ENCODE data around the gene UBE2G1. TPM values are rescaled to one million over a fixed set of nuclear protein-coding genes. Genes with fewer than 3 reads are reported as not detected.
A peak's percentile ranks its signal among the peaks of the same experiment; 100 is the strongest.

UBE2G1 gene
- total RNA-seq, 1 donor = 36.2 TPM

- H3K4me2 ChIP-seq (ENCODE audit: insufficient read depth, low read length) = peak overlapping the region; percentile 39
- TF ChIP-seq CTCF (IDR thresholded peaks at IDR 0.05; ENCODE audit: extremely low read depth, low read depth, low read length) = no peak
- H2AFZ ChIP-seq (ENCODE audit: low read length) = no peak overlapping the region
- H3K79me2 ChIP-seq (ENCODE audit: insufficient read depth, low read length) = peaks cover 22% of the 10 kb centered on the region
- no peaks in the 10 kb centered on the region for H3K9me3 ChIP-seq (ENCODE audit: low read depth, low read length)
- peaks cover 43% of the 10 kb centered on the region for H3K4me1 ChIP-seq (ENCODE audit: insufficient read depth, low read length)
- no peak overlapping the region for H3K4me3 ChIP-seq (ENCODE audit: insufficient read depth, low read length)
- H3K36me3 ChIP-seq (ENCODE audit: insufficient read depth, low read length) = peaks cover 19% of the 10 kb centered on the region
- DNase-seq (ENCODE audit: insufficient read length, low spot score, missing footprints) = peak; percentile 82
- no peaks in the 10 kb centered on the region for H3K27me3 ChIP-seq (ENCODE audit: insufficient read depth, low read length)
- H3K27ac ChIP-seq (ENCODE audit: low read depth, low read length) = peak overlapping the region; percentile 71
- no peaks in the 10 kb centered on the region for H4K20me1 ChIP-seq (ENCODE audit: insufficient read depth, low read length)
Observed at GRCh38 chr17:4232168-4232813, 134.2 kb downstream of the UBE2G1 start.

- no peaks in the 10 kb centered on the region for H3K27me3 ChIP-seq (ENCODE audit: insufficient read depth, low read length)
- peaks cover 16% of the 10 kb centered on the region for H3K36me3 ChIP-seq (ENCODE audit: insufficient read depth, low read length)
- H3K4me2 ChIP-seq (ENCODE audit: insufficient read depth, low read length) = peak overlapping the region; percentile 80
- peaks cover 13% of the 10 kb centered on the region for H3K79me2 ChIP-seq (ENCODE audit: insufficient read depth, low read length)
- TF ChIP-seq CTCF (IDR thresholded peaks at IDR 0.05; ENCODE audit: extremely low read depth, low read depth, low read length) = no peak
- H2AFZ ChIP-seq (ENCODE audit: low read length) = no peak overlapping the region
- H4K20me1 ChIP-seq (ENCODE audit: insufficient read depth, low read length) = no peaks in the 10 kb centered on the region
- peak overlapping the region; percentile 90 for H3K27ac ChIP-seq (ENCODE audit: low read depth, low read length)
- peaks cover 43% of the 10 kb centered on the region for H3K4me1 ChIP-seq (ENCODE audit: insufficient read depth, low read length)
- DNase-seq (ENCODE audit: insufficient read length, low spot score, missing footprints) = peak; percentile 90
- H3K9me3 ChIP-seq (ENCODE audit: low read depth, low read length) = no peaks in the 10 kb centered on the region
- peak overlapping the region; percentile 40 for H3K4me3 ChIP-seq (ENCODE audit: insufficient read depth, low read length)
Observed at GRCh38 chr17:4229627-4230541, 136.6 kb downstream of the UBE2G1 start.

- Histone ChIP-seq H3K27ac (ENCODE audit: low read depth, low read length) (no peak overlapping the region), H3K9me3 (ENCODE audit: low read depth, low read length) (no peaks in the 10 kb centered on the region), H3K4me3 (ENCODE audit: insufficient read depth, low read length) (no peak overlapping the region), H3K79me2 (ENCODE audit: insufficient read depth, low read length) (no peaks in the 10 kb centered on the region), H3K36me3 (ENCODE audit: insufficient read depth, low read length) (peaks cover 6% of the 10 kb centered on the region), H4K20me1 (ENCODE audit: insufficient read depth, low read length) (no peaks in the 10 kb centered on the region), H2AFZ (ENCODE audit: low read length) (no peak overlapping the region), H3K4me2 (ENCODE audit: insufficient read depth, low read length) (no peak overlapping the region), H3K27me3 (ENCODE audit: insufficient read depth, low read length) (no peaks in the 10 kb centered on the region), H3K4me1 (ENCODE audit: insufficient read depth, low read length) (peaks cover 13% of the 10 kb centered on the region)
- TF ChIP-seq CTCF (IDR thresholded peaks at IDR 0.05; ENCODE audit: extremely low read depth, low read depth, low read length) = no peak
- no peak for DNase-seq (ENCODE audit: insufficient read length, low spot score, missing footprints)
Observed at GRCh38 chr17:4221899-4222659, 144.4 kb downstream of the UBE2G1 start.

Data from osteoblast (primary cell).